22Rv1 (cell line): ENCODE data around the gene RAB17.

ENCODE experiments used
- H3K27ac ChIP-seq: fragments of 450-650 bp; 2 replicates; pipeline ENCODE4 v1.5.1; 2017
- ZFX ChIP-seq: fragments of 450-650 bp; IDR thresholded peaks from 2 replicates; pipeline ENCODE4 v1.6.1; 2017; ENCODE audit warnings: antibody characterized with exemption, borderline replicate concordance
- TF ChIP-seq, protein P1 (sequence below): fragments of 450-650 bp; IDR thresholded peaks from 2 replicates; pipeline ENCODE4 v1.5.1; 2017; ENCODE audit warnings: mild to moderate bottlenecking

RAB17 gene

DNA sequence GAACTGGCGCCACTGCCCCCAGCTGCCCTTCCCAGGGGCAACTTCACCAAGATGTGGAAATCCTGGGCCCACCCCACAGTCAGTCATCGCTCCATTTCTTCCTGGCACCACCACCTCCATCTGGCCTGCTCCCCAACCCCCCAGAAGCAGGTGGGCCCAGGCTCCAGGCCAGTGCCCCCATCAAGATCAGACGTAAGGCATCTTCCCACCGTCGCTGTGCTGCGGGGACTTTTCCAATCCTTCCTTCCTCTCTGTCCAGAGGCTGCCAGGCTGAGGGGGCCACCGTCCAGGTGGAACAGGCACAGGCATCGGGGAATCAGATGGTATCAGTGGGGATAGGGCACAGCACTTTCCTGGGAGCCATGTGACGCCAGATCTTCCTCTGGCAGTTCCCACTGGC, 16.1 kb downstream of the RAB17 start:
- TF ChIP-seq ZFX = no peak
- TF ChIP-seq, protein P1, sequence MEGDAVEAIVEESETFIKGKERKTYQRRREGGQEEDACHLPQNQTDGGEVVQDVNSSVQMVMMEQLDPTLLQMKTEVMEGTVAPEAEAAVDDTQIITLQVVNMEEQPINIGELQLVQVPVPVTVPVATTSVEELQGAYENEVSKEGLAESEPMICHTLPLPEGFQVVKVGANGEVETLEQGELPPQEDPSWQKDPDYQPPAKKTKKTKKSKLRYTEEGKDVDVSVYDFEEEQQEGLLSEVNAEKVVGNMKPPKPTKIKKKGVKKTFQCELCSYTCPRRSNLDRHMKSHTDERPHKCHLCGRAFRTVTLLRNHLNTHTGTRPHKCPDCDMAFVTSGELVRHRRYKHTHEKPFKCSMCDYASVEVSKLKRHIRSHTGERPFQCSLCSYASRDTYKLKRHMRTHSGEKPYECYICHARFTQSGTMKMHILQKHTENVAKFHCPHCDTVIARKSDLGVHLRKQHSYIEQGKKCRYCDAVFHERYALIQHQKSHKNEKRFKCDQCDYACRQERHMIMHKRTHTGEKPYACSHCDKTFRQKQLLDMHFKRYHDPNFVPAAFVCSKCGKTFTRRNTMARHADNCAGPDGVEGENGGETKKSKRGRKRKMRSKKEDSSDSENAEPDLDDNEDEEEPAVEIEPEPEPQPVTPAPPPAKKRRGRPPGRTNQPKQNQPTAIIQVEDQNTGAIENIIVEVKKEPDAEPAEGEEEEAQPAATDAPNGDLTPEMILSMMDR = no peak
- no peak overlapping the region for H3K27ac ChIP-seq

DNA sequence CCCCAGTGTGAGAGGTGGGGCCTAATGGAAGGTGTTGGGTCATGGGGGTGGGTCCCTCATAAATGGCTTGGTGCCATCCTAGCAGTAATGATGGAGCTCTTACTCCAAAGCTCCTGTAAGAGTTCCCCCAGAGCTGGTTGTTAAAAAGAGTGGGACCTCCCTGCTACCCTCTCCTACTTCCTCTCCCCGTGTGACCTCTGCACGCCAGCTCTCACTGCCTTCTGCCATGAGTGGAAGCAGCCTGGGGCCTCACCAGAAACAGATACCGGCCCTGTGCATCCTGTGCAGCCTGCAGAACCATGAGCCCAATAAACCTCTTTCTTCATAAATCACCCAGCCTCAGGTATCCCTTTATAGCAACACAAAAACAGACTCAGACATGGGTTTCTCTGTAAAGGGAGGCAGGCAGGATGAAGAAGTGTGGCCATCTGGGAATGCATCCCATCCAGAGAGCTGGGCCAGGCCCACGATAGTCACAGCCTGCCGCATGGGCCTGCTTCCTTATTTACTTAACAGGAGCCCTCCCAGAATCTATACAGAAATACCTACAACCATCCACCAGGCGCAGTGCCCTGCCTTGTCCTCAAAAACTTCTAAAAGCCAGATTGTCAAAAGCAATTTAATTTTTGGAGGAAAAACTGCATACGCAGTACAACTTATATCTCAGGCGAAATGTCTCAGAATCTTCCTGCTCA, 16.7 kb downstream of the RAB17 start:
- no peak for TF ChIP-seq ZFX
- TF ChIP-seq, protein P1 = no peak
- no peak overlapping the region for H3K27ac ChIP-seq

DNA sequence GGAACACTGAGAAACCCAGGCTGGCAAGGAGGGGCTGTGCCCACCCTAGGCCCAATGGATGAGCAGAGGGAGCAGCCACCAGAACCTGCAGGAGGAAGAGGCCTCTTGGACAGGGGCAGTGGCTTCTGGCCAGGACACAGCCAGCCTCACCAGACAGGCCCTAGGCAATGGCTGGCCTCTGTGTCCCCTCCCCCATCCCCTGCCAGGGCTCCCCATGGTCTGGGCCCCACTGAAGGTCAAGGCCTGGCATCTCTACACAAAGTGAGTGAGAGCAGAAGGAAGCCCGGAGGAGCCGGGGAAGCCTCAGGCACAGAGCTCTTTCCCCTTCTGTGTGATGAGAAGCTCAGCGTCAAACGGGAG, 17.8 kb downstream of the RAB17 start:
- TF ChIP-seq, protein P1 = no peak
- no peak for TF ChIP-seq ZFX
- H3K27ac ChIP-seq = peak overlapping the region; percentile 53

DNA sequence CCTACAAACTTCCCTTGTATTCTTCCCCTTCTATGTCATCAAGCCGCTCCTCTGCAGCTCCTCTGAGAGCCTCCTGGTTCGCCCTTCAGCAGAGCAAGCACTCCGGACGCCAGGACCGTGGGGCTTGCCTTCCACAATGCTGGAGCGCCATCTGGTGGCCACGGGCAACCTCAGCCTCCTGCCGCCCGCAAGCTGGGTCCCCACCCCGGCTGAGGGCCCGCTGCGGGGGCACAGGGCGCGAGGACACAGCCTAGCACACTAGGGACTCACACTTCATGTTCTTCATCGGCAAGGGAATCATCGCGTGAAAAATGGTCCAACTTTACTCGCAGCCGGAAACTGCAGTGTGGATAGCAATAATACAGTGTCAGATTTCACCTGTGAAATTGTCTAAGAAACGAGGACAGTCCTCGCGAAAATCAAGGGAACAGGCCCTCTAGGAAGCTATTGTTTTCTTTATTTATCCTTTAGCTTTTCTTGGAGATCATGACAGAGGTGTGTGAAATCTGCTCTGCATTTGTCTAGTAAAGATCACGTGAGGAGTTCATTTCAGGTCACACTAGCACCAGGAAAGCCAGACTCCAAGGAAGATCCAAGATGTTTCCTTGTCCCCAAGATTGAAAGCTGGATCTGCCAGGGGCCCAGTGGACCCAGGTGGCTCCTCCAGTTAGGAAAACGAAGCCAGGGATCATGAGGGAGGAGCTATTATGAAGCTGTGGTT, 18.4 kb downstream of the RAB17 start:
- peak overlapping the region; percentile 53 for H3K27ac ChIP-seq
- TF ChIP-seq, protein P1 = peak; percentile 96
- TF ChIP-seq ZFX = no peak

- no peak overlapping the region for H3K27ac ChIP-seq
- no peak for TF ChIP-seq ZFX
These were observed 19.0 kb downstream of the RAB17 start for GRCh38 chr2:237571551-237571950.

GRCh38 chr2:237570776-237571335, 19.7 kb downstream of the RAB17 start:
- H3K27ac ChIP-seq = no peak overlapping the region
- TF ChIP-seq, protein P1 = no peak
- no peak for TF ChIP-seq ZFX

- TF ChIP-seq ZFX = no peak
- TF ChIP-seq, protein P1 = no peak
- H3K27ac ChIP-seq = no peak overlapping the region
These were observed 20.6 kb downstream of the RAB17 start for GRCh38 chr2:237569896-237570295.
